Trophoblast cell (in vitro differentiated cells and primary cell): ENCODE measurements around the gene KHDC4.

ENCODE experiments used
- DNase-seq, 2 donors: peaks; one replicate each; pipeline ENCODE4 v3.0.0-alpha.2; 2016
- H2AFZ ChIP-seq: 2 replicates; pipeline ENCODE4 v1.6.1; 2013; ENCODE audit warnings: low read length, moderate library complexity, mild to moderate bottlenecking; ENCODE audit not compliant: insufficient read depth, poor library complexity
- H2AK5ac ChIP-seq: 2 replicates; pipeline ENCODE4 v1.6.1; 2013; ENCODE audit warnings: mild to moderate bottlenecking, low read length
- H2BK120ac ChIP-seq: 2 replicates; pipeline ENCODE4 v1.6.1; 2013; ENCODE audit warnings: low read length, mild to moderate bottlenecking, moderate library complexity; ENCODE audit not compliant: insufficient read depth, poor library complexity
- H2BK12ac ChIP-seq: 2 replicates; pipeline ENCODE4 v1.6.1; 2013; ENCODE audit warnings: mild to moderate bottlenecking, low read length, moderate library complexity
- H2BK5ac ChIP-seq: 2 replicates; pipeline ENCODE4 v1.6.1; 2013; ENCODE audit warnings: low read length, low read depth, moderate library complexity, mild to moderate bottlenecking; ENCODE audit not compliant: poor library complexity
- H3K14ac ChIP-seq: 2 replicates; pipeline ENCODE4 v1.6.1; 2013; ENCODE audit warnings: mild to moderate bottlenecking, low read length
- H3K18ac ChIP-seq: 2 replicates; pipeline ENCODE4 v1.6.1; 2013; ENCODE audit warnings: mild to moderate bottlenecking, low read length
- H3K23ac ChIP-seq: 2 replicates; pipeline ENCODE4 v1.6.1; 2013; ENCODE audit warnings: low read length
- H3K27ac ChIP-seq: 2 replicates; pipeline ENCODE4 v1.5.1; 2013; ENCODE audit warnings: low read depth, mild to moderate bottlenecking, inconsistent platforms, low read length, moderate library complexity
- H3K27me3 ChIP-seq: 2 replicates; pipeline ENCODE4 v1.6.1; 2013; ENCODE audit warnings: inconsistent platforms, mild to moderate bottlenecking, low read length, moderate library complexity; ENCODE audit not compliant: insufficient read depth
- H3K36me3 ChIP-seq, 2 experiments: 1 replicate in 1 of 2; 2 replicates in 1 of 2; pipeline ENCODE4 v1.6.1; 2013; ENCODE audit warnings: low read length in 2 of 2, mild to moderate bottlenecking in 2 of 2, moderate library complexity in 1 of 2; ENCODE audit not compliant: insufficient read depth in 2 of 2, control insufficient read depth in 1 of 2
- H3K4ac ChIP-seq: 2 replicates; pipeline ENCODE4 v1.6.1; 2013; ENCODE audit warnings: low read depth, mild to moderate bottlenecking, low read length, moderate library complexity
- H3K4me1 ChIP-seq, 2 experiments: 1 replicate in 1 of 2; 2 replicates in 1 of 2; pipeline ENCODE4 v1.6.1; 2013; ENCODE audit warnings: low read length in 2 of 2, mild to moderate bottlenecking in 2 of 2, moderate library complexity in 1 of 2; ENCODE audit not compliant: insufficient read depth in 2 of 2, control insufficient read depth in 1 of 2
- H3K4me2 ChIP-seq: 2 replicates; pipeline ENCODE4 v1.6.1; 2013; ENCODE audit warnings: inconsistent platforms, mild to moderate bottlenecking, low read length, moderate library complexity
- H3K4me3 ChIP-seq: 2 replicates; pipeline ENCODE4 v1.5.1; 2013; ENCODE audit warnings: mild to moderate bottlenecking, low read depth, low read length, inconsistent platforms
- H3K79me1 ChIP-seq: one replicate; pipeline ENCODE4 v1.6.1; 2013; ENCODE audit warnings: low read length
- H3K79me2 ChIP-seq: 2 replicates; pipeline ENCODE4 v1.6.1; 2013; ENCODE audit warnings: low read length, mild to moderate bottlenecking; ENCODE audit not compliant: control insufficient read depth, insufficient read depth, poor library complexity
- H3K9ac ChIP-seq: 2 replicates; pipeline ENCODE4 v1.6.1; 2013; ENCODE audit warnings: mild to moderate bottlenecking, low read length
- H3K9me3 ChIP-seq: 2 replicates; pipeline ENCODE4 v1.6.1; 2013; ENCODE audit warnings: low read depth, mild to moderate bottlenecking, control low read depth, inconsistent platforms, low read length; ENCODE audit not compliant: insufficient read depth
- H4K12ac ChIP-seq: 2 replicates; pipeline ENCODE4 v1.6.1; 2013; ENCODE audit warnings: low read depth, mild to moderate bottlenecking, low read length, moderate library complexity
- H4K8ac ChIP-seq: 2 replicates; pipeline ENCODE4 v1.6.1; 2013; ENCODE audit warnings: low read depth, mild to moderate bottlenecking, low read length, moderate library complexity
- H4K91ac ChIP-seq: one replicate; pipeline ENCODE4 v1.6.1; 2013; ENCODE audit warnings: low read depth, mild to moderate bottlenecking, low read length, moderate library complexity
- WGBS: extraction: QIAGEN DNeasy Blood & Tissue Kit; methylation state at CpG from one replicate; pipeline ENCODE4 v1.1.7; 2013; ENCODE audit warnings: missing lambda C conversion rate; ENCODE audit not compliant: insufficient read length, insufficient coverage; ENCODE audit errors: extremely low coverage; 5-methylcytosine and 5-hydroxymethylcytosine counted together

Gene KHDC4

GRCh38 chr1:155974208-155975115 lies 40.2 kb upstream of the KHDC4 start:
- Histone ChIP-seq H3K79me2 (peaks cover 42% of the 10 kb centered on the region), H3K18ac (peak overlapping the region; percentile 44), H4K12ac (no peak overlapping the region)

GRCh38 chr1:155973723-155974122 lies 39.5 kb upstream of the KHDC4 start:
- H2AK5ac ChIP-seq = no peak overlapping the region
- no peak overlapping the region for H4K8ac ChIP-seq
- no peaks in the 10 kb centered on the region for H3K27me3 ChIP-seq
- peaks cover 14% of the 10 kb centered on the region for H3K79me1 ChIP-seq
- H3K14ac ChIP-seq = no peak overlapping the region
- no CpG with 5 or more reads among the region's 3 CpGs for WGBS
- no peak overlapping the region for H3K4ac ChIP-seq
- H3K4me2 ChIP-seq = no peak overlapping the region
- no peak overlapping the region for H4K91ac ChIP-seq
- no peak overlapping the region for H3K4me3 ChIP-seq
- H3K4me1 ChIP-seq = peaks cover 24 to 25% of the 10 kb centered on the region in 2 experiments
- no peak overlapping the region for H3K27ac ChIP-seq
- no peak overlapping the region for H2BK12ac ChIP-seq
- peaks cover 41% of the 10 kb centered on the region for H3K79me2 ChIP-seq
- H3K36me3 ChIP-seq = peaks cover 14 to 15% of the 10 kb centered on the region in 2 experiments
- no peak for DNase-seq
- no peaks in the 10 kb centered on the region for H3K9me3 ChIP-seq
- H2AFZ ChIP-seq = no peak overlapping the region
- no peak overlapping the region for H3K23ac ChIP-seq
- no peak overlapping the region for H3K9ac ChIP-seq
- H2BK5ac ChIP-seq = no peak overlapping the region
- no peak overlapping the region for H4K12ac ChIP-seq
- no peak overlapping the region for H3K18ac ChIP-seq
- H2BK120ac ChIP-seq = no peak overlapping the region

More at GRCh38 chr1:155974208-155975115, 40.2 kb upstream of the KHDC4 start:
- H3K36me3 ChIP-seq = peaks cover 7 to 8% of the 10 kb centered on the region in 2 experiments
- WGBS = no CpG with 5 or more reads among the region's 13 CpGs
- no peak overlapping the region for H2BK120ac ChIP-seq
- peak overlapping the region; percentile 99 for H3K4ac ChIP-seq
- no peak overlapping the region for H2AK5ac ChIP-seq
- no peaks in the 10 kb centered on the region for H3K27me3 ChIP-seq
- no peak overlapping the region for H4K91ac ChIP-seq
- no peak overlapping the region for H2BK5ac ChIP-seq
- no peak overlapping the region for H3K4me3 ChIP-seq
- peaks cover 22% of the 10 kb centered on the region for H3K79me1 ChIP-seq
- H3K27ac ChIP-seq = no peak overlapping the region
- DNase-seq = no peak
- H3K9ac ChIP-seq = no peak overlapping the region
- H3K14ac ChIP-seq = no peak overlapping the region
- H4K8ac ChIP-seq = no peak overlapping the region
- peak overlapping the region; percentile 17 for H2AFZ ChIP-seq
- peaks cover 31 to 32% of the 10 kb centered on the region in 2 experiments for H3K4me1 ChIP-seq
- no peak overlapping the region for H3K23ac ChIP-seq
- no peak overlapping the region for H2BK12ac ChIP-seq
- H3K4me2 ChIP-seq = no peak overlapping the region
- H3K9me3 ChIP-seq = no peaks in the 10 kb centered on the region

- H2AK5ac ChIP-seq = no peak overlapping the region
- H3K23ac ChIP-seq = no peak overlapping the region
- H3K4me2 ChIP-seq = no peak overlapping the region
- H3K79me2 ChIP-seq = peaks cover 29% of the 10 kb centered on the region
- WGBS = no CpG with 5 or more reads among the region's 9 CpGs
- H3K9me3 ChIP-seq = no peaks in the 10 kb centered on the region
- H3K4me3 ChIP-seq = no peak overlapping the region
- peak overlapping the region; percentile 16 for H3K4ac ChIP-seq
- no peak overlapping the region for H3K9ac ChIP-seq
- H4K8ac ChIP-seq = no peak overlapping the region
- no peak overlapping the region for H3K27ac ChIP-seq
- H2AFZ ChIP-seq = no peak overlapping the region
- H2BK5ac ChIP-seq = no peak overlapping the region
- H3K4me1 ChIP-seq = peaks cover 21 to 23% of the 10 kb centered on the region in 2 experiments
- DNase-seq = no peak
- no peak overlapping the region for H4K12ac ChIP-seq
- no peaks in the 10 kb centered on the region for H3K79me1 ChIP-seq
- H4K91ac ChIP-seq = no peak overlapping the region
- H2BK120ac ChIP-seq = no peak overlapping the region
- no peak overlapping the region for H3K18ac ChIP-seq
- no peak overlapping the region for H2BK12ac ChIP-seq
- no peak overlapping the region for H3K14ac ChIP-seq
- no peaks in the 10 kb centered on the region for H3K27me3 ChIP-seq
- H3K36me3 ChIP-seq = peaks cover 26 to 27% of the 10 kb centered on the region in 2 experiments
Observed at GRCh38 chr1:155971910-155972809, 37.9 kb upstream of the KHDC4 start.

DNA sequence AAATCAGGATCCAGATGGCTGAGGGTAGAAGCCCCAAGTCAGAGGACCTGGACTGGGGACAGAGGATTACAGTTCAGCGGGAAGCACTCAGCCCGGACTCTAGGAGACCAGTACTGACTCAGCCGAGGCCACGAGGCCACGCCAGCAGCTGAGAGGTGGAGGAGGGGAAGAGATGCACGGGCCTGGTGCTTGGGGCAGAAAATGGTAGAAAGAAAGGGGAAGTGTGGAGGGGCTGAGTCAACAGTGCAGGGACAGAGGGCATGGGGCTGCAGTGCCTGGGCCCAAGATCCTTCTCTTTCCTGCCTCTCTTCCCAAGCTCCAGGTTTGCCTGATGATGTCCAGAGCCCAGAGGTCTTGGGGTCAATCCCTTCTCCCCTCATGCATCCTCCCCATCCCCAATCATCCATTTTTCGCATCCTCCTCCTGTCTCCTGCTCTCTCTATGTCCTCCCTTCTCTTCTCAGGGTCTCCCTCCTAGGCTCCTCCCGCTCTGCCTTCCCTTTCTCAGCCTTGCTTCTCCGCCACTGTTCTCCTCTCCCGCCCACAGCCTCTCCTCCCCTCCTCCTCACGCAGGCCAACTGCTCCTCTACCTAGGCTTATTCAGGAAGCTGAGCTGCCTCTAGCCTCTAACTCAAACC lies 36.4 kb upstream of the KHDC4 start:
- Histone ChIP-seq H2AK5ac (no peak overlapping the region), H4K8ac (no peak overlapping the region), H2BK5ac (no peak overlapping the region), H3K4me1 (peaks cover 7 to 9% of the 10 kb centered on the region in 2 experiments), H3K79me2 (peaks cover 18% of the 10 kb centered on the region), H3K79me1 (no peaks in the 10 kb centered on the region), H2AFZ (no peak overlapping the region), H3K18ac (no peak overlapping the region), H3K9me3 (no peaks in the 10 kb centered on the region), H3K14ac (no peak overlapping the region), H2BK120ac (no peak overlapping the region), H3K4me3 (no peak overlapping the region), H3K9ac (no peak overlapping the region), H4K91ac (no peak overlapping the region), H4K12ac (no peak overlapping the region), H3K27me3 (no peaks in the 10 kb centered on the region), H3K4ac (no peak overlapping the region), H2BK12ac (no peak overlapping the region), H3K36me3 (peaks cover 40 to 41% of the 10 kb centered on the region in 2 experiments), H3K4me2 (no peak overlapping the region), H3K27ac (no peak overlapping the region), H3K23ac (no peak overlapping the region)
- DNase-seq = peak; percentile 65 to 66
- no CpG with 5 or more reads among the region's 11 CpGs for WGBS
